GM18870 (cell line): ENCODE data around the gene PPP4R3B.
A peak's percentile ranks its signal among the peaks of the same experiment; 100 is the strongest.
"Not testable (repeated sequence)": the region's sequence is repeated elsewhere in the genome, so short reads cannot be mapped to it uniquely, and the experiment has no call there.

ENCODE experiments used
- ATAC-seq: cut with Tn5 transposase; IDR thresholded peaks from one replicate; pipeline ENCODE4 v1.9.1; 2021; ENCODE audit warnings: moderate library complexity; ENCODE audit not compliant: unreplicated experiment

PPP4R3B gene

GRCh38 chr2:55596795-55597194, 20.6 kb downstream of the PPP4R3B start:
- ATAC-seq, result not testable (repeated sequence)

GRCh38 chr2:55595536-55595935, 21.9 kb downstream of the PPP4R3B start:
- ATAC-seq, result no peak

DNA sequence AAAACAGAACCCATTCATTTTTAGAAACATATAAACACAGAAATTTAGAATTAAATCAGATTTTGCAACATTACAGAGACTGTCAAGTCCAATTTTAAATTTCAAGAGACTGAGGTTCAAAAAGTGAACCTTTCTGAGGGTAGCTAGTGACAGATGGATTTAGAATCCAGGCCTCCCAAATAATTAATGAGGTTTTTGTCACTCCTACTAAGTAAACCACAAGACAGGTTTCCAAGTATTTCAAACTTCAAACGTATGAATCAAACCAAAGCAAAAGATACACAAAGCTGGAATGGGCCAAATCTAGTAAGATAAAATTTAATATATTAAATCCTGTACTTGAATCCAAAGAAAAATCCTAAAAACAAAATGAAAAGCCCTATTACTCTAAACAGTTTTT, 25.3 kb downstream of the PPP4R3B start:
- ATAC-seq, result no peak

GRCh38 chr2:55590810-55591440, 26.5 kb downstream of the PPP4R3B start:
- ATAC-seq, result peak; percentile 97

GRCh38 chr2:55585451-55586080, 31.9 kb downstream of the PPP4R3B start:
- no peak for ATAC-seq

- no peak for ATAC-seq
These were observed 35.4 kb downstream of the PPP4R3B start for GRCh38 chr2:55581874-55582547.

DNA sequence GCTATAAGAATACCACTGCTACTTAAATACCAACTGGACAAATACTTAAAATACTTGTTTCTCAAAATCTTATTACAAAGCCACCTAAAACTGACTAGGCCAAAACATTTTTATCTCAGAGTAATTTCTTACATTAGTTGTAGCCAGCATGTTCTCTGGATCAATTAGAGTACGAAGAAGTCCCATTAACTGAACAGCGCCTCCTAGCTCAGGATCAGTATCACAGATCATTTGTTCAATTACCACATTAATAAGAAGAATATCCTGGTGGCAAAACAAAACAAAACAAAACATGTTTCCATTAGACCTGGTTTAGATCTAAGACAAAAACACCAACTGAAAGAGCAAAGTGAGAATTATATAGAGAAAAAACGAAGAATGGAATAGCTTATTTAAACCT, 36.0 kb downstream of the PPP4R3B start:
- no peak for ATAC-seq

- not testable (repeated sequence) for ATAC-seq
These were observed 48.4 kb downstream of the PPP4R3B start for GRCh38 chr2:55569002-55569401.

DNA sequence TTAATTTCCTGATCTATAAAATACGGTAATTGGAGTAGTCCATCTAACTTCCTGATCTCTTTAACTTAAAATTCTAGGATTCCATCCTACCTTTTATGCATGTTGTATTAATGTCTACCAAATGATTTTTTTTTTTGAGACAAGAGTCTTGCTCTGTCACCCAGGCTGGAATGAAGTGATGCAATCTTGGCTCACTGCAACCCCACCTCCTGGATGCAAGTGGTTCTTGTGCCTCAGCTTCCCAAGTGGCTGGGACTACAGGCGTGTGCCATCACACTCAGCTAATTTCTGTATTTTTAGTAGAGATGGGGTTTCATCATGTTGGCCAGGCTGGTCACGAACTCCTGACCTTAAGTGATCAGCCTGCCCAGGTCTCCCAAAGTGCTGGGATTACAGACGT, 50.1 kb downstream of the PPP4R3B start:
- no peak for ATAC-seq

DNA sequence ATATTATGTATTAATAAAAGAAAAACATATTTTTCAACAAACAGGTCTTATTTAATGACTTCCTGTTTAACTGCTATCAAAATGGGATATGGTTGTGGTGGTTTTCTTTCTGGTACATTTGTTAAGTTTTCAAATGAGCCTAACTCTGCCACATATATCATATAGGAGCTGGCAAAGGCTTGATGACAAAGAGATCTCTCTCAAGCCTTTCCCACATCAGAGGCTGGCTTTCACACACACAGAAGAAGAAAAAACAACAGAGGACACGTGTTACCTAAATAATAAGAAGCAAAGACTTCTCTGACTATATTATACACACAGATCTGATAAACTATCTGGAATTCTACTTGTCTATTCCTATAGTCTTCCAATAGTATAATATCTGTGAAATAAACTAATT, 51.8 kb downstream of the PPP4R3B start:
- ATAC-seq, result no peak

DNA sequence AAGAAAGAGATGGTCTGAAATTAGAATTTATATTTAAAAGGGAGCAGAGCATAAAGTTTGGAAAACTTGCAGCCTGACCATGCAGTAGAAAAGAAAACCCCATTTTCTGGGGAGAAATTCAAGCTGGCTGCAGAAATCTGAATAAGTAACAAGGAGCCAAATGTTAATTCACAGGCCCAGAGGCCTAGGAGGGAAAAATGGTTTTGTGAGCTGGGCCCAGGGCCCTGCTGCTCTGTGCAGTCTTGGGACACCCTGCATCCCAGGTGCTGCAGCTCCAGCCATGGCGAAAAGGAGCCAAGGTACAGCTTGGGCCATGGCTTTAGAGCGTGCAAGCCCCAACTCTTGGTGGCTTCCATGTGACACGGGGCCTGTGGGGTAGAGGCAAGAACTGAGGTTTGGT, 56.6 kb downstream of the PPP4R3B start:
- ATAC-seq, result no peak

DNA sequence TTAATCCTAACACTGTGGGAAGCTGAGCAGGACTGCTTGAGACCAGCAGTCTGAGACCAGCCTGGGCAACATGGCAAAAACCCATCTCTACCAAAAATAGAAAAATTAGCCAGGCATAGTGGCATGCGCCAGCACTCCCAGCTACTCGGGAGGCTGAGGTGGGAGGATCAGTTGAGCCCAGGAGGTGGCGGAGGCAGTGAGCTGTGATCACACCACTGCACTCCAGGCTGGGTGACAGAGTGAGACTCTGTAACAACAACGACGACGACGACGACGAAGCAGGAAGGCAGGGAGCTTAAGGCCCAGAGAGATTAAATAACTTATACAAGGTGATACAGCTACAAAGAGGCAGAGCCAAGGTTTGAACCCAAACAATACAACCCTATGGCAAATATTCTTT, 60.6 kb downstream of the PPP4R3B start:
- no peak for ATAC-seq

GRCh38 chr2:55555977-55556376, 61.4 kb downstream of the PPP4R3B start:
- no peak for ATAC-seq

- ATAC-seq, result no peak
These were observed 64.1 kb downstream of the PPP4R3B start for GRCh38 chr2:55553321-55553720.

- no peak for ATAC-seq
These were observed 66.9 kb downstream of the PPP4R3B start for GRCh38 chr2:55550368-55551102.

DNA sequence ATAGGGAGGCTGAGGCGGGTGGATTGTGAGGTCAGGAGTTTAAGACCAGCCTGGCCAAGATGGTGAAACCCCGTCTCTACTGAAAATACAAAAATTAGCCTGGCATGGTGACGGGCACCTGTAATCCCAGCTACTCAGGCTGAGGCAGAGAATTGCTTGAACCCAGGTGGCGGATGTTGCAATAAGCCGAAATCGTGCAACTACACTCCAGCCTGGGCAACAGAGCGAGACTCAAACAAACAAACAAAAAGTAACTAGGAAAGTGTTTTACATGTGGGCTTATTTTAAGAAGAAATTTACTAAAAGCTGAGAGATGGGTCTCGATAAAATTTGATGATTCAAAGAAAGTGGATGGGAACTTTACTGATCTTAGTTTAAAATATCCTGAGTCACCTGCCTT, 69.7 kb downstream of the PPP4R3B start:
- ATAC-seq, result not testable (repeated sequence)

DNA sequence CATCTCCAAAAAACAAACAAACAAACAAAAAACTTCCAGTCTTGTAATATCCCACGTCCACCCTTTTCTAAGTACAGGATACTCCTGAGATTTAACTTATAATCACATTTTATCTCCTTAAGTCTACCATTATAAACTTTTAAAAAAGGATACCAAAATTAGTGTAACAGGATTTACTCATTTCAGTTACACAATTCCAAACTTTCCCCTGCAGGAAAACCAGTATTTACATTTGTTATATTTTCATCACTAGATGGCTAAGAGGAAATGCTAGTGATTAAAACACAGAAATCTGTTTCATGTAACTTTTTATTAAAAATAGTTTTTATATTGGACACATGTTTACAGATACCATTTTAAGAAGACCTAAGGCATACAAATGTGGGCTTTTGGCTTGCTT, 70.4 kb downstream of the PPP4R3B start:
- ATAC-seq, result no peak

DNA sequence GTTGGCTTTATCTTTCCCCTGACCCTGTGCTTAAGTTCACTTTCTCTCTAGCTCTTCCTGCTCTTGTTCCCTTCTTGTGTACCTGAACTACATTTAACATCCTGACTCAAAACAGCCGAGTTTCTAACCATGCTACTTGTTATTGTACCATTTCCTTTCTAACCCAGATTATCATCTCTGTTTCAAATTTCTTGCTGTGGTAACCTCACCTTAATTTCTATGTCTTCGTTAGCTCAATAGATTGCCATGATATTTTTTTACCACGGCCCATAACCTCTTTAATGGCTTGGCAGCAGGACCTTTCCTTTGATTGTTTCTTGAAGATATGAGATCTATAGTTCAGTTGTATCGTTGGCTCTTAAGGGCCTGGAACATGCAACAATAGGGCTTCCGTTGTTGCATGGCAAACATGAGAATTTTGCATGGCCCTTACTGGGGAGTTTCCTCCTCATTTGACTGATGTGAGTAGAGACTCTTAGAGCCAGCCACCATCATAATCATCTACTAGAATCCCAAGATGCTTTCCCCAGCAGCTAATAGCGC, 86.8 kb downstream of the PPP4R3B start:
- no peak for ATAC-seq

DNA sequence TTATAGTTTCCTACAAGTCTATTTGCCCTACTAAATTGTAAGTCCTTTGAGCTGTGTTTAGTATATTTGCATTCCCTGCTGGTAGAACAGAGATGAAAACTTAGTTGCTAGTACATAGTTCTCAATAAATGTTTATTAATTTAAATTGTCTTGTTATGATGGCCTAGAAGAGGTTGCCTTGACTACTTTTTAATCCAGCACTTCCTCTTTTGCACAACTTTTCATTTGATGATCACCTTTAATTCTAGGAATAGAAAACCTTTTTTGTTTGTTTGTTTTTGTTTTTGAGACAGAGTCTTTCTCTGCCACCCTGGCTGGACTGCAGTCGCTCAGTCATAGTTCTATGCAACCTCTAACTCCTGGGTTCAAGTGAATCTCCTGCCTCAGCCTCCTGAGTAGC, 91.2 kb downstream of the PPP4R3B start:
- no peak for ATAC-seq

DNA sequence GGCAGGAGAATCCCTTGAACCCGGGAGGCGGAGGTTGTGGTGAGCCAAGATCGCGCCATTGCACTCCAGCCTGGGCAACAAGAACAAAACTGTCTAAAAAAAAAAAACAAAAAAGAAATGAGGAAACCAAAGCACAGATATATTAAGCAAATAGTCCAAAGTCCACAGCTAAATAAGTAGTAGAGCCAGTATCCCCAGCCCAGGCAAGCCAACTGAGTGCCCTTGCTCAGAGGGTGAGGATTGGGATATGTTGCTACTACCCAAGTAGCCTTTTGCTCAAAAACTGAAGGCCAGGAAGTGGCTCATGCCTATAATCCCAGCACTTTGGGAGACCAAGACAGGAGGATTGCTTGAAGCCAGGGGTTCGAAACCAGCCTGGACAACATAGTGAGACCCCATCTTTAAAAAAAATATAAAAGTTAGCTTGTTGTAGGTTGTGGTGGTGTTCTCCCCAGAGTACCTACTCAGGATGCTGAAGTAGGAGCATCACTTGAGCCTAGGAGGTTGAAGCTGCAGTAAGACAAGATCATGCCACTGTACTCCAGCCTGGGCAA, 92.5 kb downstream of the PPP4R3B start:
- no peak for ATAC-seq
